ENCODE data around the gene MYLK2. TPM values are rescaled to one million over a fixed set of nuclear protein-coding genes. Genes with fewer than 3 reads are reported as not detected.

Gene MYLK2
- total RNA-seq, 2 experiments from 2014 or later = 0.13 to 0.27 TPM

DNA sequence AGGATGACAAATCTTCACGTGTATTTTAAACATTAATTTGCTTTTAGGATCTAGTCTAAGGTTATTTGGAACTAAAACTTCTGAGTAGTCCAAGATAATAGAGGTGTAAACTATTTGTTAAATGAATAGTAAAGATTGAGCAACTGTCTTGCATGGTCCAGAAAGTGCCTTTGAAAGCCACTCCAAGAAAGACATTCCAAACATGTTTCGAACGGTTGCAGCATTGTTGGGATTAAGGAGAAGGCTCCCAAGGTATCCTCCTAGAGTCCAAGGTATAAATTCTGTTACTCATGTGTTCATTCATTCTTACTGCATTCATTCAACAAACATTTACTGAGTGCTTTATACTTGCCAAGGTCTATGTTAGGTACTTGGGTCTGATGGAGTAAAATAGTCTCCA lies 28.8 kb upstream of the MYLK2 start:
- Mint-ChIP-seq H3K27ac (no peak overlapping the region), H3K27me3 (no peaks in the 10 kb centered on the region), H3K4me1 (ENCODE audit: low read depth) (no peaks in the 10 kb centered on the region), H3K4me3 (no peak overlapping the region), H3K9me3 (no peaks in the 10 kb centered on the region), H3K36me3 (ENCODE audit: low read depth) (peaks cover 50% of the 10 kb centered on the region)
- POLR2A ChIA-PET = no interaction called here
- intact Hi-C loops (cut with micrococcal nuclease) = no loop called here
- CTCF ChIA-PET = no interaction called here
- no peak for ATAC-seq
- no peak for DNase-seq
- TF ChIP-seq, protein P1, sequence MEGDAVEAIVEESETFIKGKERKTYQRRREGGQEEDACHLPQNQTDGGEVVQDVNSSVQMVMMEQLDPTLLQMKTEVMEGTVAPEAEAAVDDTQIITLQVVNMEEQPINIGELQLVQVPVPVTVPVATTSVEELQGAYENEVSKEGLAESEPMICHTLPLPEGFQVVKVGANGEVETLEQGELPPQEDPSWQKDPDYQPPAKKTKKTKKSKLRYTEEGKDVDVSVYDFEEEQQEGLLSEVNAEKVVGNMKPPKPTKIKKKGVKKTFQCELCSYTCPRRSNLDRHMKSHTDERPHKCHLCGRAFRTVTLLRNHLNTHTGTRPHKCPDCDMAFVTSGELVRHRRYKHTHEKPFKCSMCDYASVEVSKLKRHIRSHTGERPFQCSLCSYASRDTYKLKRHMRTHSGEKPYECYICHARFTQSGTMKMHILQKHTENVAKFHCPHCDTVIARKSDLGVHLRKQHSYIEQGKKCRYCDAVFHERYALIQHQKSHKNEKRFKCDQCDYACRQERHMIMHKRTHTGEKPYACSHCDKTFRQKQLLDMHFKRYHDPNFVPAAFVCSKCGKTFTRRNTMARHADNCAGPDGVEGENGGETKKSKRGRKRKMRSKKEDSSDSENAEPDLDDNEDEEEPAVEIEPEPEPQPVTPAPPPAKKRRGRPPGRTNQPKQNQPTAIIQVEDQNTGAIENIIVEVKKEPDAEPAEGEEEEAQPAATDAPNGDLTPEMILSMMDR (IDR thresholded peaks at IDR 0.05) = no peak

DNA sequence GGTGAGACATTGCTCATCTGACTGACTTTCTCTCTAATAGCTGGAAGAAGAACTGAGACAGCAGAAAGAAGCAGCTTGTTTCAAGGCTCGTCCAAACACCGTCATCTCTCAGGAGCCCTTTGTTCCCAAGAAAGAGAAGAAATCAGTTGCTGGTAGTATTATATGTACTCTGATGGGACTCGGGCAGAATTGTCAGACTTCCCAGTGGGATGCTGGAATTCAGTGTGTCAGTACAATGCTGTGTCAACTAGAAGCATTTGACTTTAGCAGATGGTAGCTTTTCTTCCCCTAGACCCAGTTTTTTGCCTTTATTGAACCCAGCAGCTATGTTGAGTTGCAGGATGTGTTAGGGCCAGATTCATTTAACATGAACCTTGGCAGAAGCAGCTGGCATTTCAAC lies 21.8 kb upstream of the MYLK2 start:
- intact Hi-C loops (cut with micrococcal nuclease) = no loop called here
- H3K27ac Mint-ChIP-seq = no peak overlapping the region
- POLR2A ChIA-PET = no interaction called here
- H3K9me3 Mint-ChIP-seq = no peaks in the 10 kb centered on the region
- H3K4me3 Mint-ChIP-seq = no peak overlapping the region
- H3K27me3 Mint-ChIP-seq = no peaks in the 10 kb centered on the region
- CTCF ChIA-PET = no interaction called here
- no peak for DNase-seq
- TF ChIP-seq, protein P1 (IDR thresholded peaks at IDR 0.05) = no peak
- H3K4me1 Mint-ChIP-seq (ENCODE audit: low read depth) = no peaks in the 10 kb centered on the region
- ATAC-seq = no peak
- H3K36me3 Mint-ChIP-seq (ENCODE audit: low read depth) = peaks cover 69% of the 10 kb centered on the region

GRCh38 chr20:31801508-31801907 lies 17.6 kb upstream of the MYLK2 start:
- no peak overlapping the region for H3K4me3 Mint-ChIP-seq
- DNase-seq = no peak
- intact Hi-C loops (cut with micrococcal nuclease) = no loop called here
- no peaks in the 10 kb centered on the region for H3K27me3 Mint-ChIP-seq
- no peak overlapping the region for H3K27ac Mint-ChIP-seq
- TF ChIP-seq, protein P1 (IDR thresholded peaks at IDR 0.05) = no peak
- H3K4me1 Mint-ChIP-seq (ENCODE audit: low read depth) = peaks cover 12% of the 10 kb centered on the region
- no peaks in the 10 kb centered on the region for H3K9me3 Mint-ChIP-seq
- ATAC-seq = no peak
- POLR2A ChIA-PET = no interaction called here
- H3K36me3 Mint-ChIP-seq (ENCODE audit: low read depth) = peaks cover 55% of the 10 kb centered on the region
- CTCF ChIA-PET = no interaction called here

GRCh38 chr20:31803552-31804291 lies 15.4 kb upstream of the MYLK2 start:
- ATAC-seq = no peak

More at GRCh38 chr20:31803552-31804291, 15.4 kb upstream of the MYLK2 start:
- H3K4me1 Mint-ChIP-seq (ENCODE audit: low read depth) = peaks cover 12% of the 10 kb centered on the region
- no peak overlapping the region for H3K27ac Mint-ChIP-seq
- CTCF ChIA-PET = no interaction called here
- no peak for DNase-seq
- POLR2A ChIA-PET = interaction anchor here (0.7 kb wide), 2 partner anchors 25 to 51 kb away, joined by 3 read pairs; no protein-coding TSS in a partner anchor
- no peaks in the 10 kb centered on the region for H3K27me3 Mint-ChIP-seq
- peaks cover 39% of the 10 kb centered on the region for H3K36me3 Mint-ChIP-seq (ENCODE audit: low read depth)
- intact Hi-C loops (cut with micrococcal nuclease) = no loop called here
- no peak overlapping the region for H3K4me3 Mint-ChIP-seq
- TF ChIP-seq, protein P1 (IDR thresholded peaks at IDR 0.05) = no peak
- no peaks in the 10 kb centered on the region for H3K9me3 Mint-ChIP-seq
